ENCODE measurements around the gene HBG1.
"Not testable (repeated sequence)": the region's sequence is repeated elsewhere in the genome, so short reads cannot be mapped to it uniquely, and the experiment has no call there.

HBG1 gene

GRCh38 chr11:5276697-5277096 is 27.0 kb upstream of the HBG1 start:
- no peak for DNase-seq

GRCh38 chr11:5275369-5276110 is 25.9 kb upstream of the HBG1 start:
- DNase-seq: no peak

- DNase-seq: no peak
Measured at GRCh38 chr11:5274395-5274794, 24.7 kb upstream of the HBG1 start.

DNA sequence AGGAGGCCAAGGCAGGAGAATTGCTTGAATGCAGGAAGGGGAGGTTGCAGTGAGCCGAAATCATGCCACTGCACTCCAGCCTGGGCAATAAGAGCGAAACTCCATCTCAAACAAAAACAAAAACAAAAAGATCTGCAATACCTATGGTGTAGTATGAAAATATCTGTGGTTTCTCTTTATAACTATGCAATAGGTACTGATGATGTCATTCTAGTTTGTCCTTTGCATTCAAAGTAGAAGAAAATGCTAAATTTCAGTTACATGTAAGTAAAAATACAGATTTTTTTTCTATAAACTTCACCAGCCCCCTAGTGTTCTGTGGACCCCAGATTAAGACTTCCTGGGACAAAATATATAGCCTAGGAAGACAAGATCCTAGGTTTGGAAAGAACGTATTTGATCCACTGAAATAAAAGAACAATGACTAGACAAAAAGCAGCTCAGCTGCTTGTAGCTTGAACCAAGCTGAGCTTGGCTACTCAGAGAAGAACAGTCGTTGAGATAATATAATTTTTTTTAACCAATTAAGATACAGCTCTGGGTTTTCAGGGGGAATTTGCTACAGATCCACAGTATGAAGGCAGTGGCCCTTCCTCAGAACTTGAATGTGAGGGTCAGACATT is 22.8 kb upstream of the HBG1 start:
- DNase-seq: no peak

DNA sequence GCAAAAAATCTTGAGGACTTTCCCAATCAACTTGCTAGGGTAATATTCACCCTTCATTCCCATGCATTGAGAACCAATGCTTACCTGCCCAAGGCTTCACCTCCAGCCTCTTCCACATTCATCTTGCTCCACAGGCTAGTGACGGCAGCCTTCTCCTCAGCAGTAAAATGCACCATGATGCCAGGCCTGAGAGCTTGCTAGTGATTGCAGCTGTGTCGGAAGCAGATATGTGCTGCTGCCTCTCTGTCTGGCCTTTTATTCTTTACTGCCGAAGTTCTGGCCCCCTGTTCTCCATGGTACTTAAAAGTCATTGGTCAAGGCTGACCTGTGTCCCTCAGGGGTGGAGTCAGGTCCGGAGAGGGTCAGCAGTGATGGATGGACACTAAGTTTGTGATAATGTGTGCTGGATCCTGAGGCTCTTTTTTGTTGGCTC is 20.1 kb upstream of the HBG1 start, which contains the start of gene HBE1:
Gene HBE1 (minus strand): TSS at position 231 of the 433 bp plus-strand sequence. CDS start 55 bp downstream, at position 176.
- DNase-seq: no peak

- no peak for DNase-seq
Measured at GRCh38 chr11:5267033-5267563, 17.4 kb upstream of the HBG1 start.

DNA sequence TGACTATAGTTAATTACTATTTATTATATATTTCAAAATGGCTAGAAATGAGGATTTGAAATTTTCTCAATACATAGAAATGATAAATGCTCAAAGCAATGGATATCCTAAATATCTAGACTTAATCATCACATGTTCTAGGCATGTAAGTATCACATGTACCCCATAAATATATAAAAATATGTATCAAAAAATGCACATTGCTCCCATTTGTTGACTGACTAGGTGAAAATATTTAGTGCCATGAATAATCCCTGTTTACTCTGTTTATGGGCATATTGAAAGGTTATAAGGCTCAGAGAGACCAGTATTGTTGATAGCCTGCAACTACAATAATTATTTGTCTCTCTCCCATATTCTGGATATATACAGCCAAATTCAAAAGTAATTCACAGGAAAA is 17.0 kb upstream of the HBG1 start:
- no peak for DNase-seq

DNA sequence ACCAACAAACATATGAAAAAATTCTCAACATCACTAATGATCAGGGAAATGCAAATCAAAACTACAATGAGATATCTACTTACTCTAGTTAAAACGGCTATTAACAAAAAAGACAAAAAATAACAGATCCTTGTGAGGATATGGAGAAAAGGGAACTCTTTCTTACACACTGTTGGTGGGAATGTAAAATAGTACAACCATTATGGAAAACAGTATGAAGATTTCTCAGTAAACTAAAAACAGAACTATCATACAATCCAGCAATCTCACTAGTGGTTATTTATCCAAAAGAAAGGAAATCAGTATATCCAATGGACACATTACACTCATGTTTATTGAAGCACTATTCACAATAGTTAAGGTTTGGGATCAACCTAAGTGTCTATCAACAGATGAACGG is 16.2 kb upstream of the HBG1 start:
- no peak for DNase-seq

DNA sequence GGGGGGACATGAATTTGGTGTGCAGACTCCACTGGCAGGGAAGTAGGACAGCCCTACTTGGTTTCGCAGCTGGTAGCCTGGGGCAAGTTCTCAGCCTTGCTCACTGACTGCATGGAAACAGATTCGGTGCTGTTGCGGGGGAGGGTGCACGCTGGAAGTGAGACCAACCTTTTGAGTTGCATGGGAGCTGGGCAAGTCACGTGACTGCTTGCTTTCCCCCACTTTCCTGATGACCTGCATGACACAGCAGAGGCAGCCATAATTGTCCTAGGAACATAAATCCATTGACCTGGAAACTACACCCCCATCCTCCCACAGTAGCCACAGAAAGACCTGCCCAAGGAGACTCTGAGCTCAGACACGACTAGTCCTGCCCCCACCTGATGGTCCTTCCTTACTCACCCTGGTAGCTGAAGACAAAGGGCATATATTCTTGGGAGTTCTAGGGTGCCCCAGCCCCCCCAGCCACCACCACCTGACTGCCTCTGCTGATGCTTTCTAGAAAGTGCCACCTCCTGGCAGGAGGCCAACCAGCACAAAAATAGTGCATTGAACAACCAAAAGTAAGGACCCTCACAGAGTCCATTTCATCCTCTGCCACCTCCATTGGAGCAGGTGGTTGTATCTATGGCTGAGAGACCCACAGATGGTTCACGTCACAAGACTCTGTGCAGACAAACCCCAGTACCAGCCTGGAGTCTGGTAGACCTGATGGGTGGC is 9.0 kb upstream of the HBG1 start:
- no peak for DNase-seq

- DNase-seq: no peak
Measured at GRCh38 chr11:5257296-5257695, 7.6 kb upstream of the HBG1 start.

DNA sequence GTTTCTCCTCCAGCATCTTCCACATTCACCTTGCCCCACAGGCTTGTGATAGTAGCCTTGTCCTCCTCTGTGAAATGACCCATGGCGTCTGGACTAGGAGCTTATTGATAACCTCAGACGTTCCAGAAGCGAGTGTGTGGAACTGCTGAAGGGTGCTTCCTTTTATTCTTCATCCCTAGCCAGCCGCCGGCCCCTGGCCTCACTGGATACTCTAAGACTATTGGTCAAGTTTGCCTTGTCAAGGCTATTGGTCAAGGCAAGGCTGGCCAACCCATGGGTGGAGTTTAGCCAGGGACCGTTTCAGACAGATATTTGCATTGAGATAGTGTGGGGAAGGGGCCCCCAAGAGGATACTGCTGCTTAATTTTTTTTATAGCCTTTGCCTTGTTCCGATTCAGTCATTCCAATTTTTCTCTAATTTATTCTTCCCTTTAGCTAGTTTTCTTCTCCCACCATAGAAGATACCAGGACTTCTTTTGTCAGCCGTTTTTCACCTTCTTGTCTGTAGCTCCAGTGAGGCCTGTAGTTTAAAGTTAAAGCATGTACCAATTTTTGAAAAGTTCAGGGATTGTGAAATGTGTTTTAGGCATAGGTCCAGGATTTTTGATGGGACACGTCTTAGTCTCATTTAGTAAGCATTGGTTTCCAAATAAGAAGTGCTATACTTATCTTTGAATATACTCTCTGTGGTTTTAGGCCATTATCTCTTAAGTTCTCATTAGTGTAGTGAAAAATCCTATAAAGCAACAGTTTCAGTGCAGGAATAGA is 5.2 kb upstream of the HBG1 start, which contains the start of gene HBG2:
Gene HBG2 (minus strand): TSS at position 136 of the 768 bp plus-strand sequence. CDS start 53 bp downstream, at position 83.
- not testable (repeated sequence) for DNase-seq

DNA sequence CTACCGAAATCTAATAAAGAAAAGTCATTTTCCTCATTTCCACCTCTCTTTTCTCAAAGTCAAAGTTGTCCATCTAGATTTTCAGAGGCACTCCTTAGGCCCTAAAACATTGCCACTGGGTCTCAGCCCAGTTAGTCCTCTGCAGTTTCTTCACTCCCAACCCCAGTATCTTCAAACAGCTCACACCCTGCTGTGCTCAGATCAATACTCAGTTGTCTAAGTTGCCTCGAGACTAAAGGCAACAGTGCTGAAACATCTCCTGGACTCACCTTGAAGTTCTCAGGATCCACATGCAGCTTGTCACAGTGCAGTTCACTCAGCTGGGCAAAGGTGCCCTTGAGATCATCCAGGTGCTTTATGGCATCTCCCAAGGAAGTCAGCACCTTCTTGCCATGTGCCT is 4.4 kb upstream of the HBG1 start:
- not testable (repeated sequence) for DNase-seq

GRCh38 chr11:5253440-5253839 is 3.8 kb upstream of the HBG1 start:
- not testable (repeated sequence) for DNase-seq

GRCh38 chr11:5252919-5253265 is 3.2 kb upstream of the HBG1 start:
- no peak for DNase-seq

DNA sequence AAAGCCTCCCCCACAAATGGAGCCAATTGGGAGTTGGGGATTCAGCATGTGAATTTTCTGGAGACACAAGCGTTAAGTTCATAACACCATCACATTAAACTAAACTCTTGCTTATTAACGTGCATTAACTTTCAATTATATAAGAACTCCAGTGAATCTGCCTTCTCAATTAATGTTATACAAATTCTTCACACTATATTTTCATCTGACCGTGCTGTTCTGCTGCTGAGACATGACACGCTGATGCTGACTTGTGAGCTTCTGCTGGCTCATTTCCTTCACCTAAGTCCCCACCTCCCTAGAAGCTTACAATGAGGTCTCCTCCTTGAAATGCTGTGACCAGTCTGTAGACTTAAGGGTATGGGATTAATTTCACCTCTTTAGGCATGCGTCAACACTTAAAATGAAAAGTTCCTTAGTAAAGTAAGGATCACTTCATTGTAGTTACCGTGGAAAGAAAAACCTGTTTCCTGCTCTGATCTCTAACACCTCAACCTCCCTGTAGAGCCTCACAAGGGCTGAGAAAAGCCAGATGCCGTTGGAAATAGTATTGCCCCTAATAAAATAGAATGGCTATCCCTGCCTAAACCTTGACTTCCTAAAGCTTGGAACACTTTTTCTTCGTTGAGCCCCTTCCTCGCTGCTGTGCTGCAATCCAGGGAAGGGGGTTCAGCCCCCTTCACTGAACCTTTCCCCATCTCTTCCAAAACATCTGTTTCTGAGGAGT is 2.7 kb upstream of the HBG1 start:
- DNase-seq: no peak

DNA sequence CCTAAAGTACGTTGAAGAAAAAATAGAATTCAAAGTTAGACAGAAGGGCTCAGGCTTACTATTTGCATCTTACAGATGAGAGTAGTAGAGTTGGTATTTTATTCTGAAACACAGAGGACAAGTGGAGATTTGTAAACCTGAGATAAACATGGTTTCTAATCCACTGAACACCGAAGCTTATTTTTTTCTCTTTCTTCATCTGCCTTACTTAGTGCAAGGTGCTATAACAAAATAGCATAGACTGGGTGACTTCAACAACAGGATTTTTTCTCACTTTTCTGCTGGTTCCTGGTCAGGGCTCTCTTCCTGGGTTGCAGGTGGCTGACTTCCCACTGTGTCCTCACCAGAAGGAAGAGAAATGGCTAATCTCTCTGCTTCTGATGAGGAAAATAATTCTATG is 2.1 kb upstream of the HBG1 start:
- no peak for DNase-seq

GRCh38 chr11:5250543-5251204 is 1.0 kb upstream of the HBG1 start:
- DNase-seq: no peak

- DNase-seq: not testable (repeated sequence)
Measured at GRCh38 chr11:5248498-5248897, 1.2 kb downstream of the HBG1 start.

DNA sequence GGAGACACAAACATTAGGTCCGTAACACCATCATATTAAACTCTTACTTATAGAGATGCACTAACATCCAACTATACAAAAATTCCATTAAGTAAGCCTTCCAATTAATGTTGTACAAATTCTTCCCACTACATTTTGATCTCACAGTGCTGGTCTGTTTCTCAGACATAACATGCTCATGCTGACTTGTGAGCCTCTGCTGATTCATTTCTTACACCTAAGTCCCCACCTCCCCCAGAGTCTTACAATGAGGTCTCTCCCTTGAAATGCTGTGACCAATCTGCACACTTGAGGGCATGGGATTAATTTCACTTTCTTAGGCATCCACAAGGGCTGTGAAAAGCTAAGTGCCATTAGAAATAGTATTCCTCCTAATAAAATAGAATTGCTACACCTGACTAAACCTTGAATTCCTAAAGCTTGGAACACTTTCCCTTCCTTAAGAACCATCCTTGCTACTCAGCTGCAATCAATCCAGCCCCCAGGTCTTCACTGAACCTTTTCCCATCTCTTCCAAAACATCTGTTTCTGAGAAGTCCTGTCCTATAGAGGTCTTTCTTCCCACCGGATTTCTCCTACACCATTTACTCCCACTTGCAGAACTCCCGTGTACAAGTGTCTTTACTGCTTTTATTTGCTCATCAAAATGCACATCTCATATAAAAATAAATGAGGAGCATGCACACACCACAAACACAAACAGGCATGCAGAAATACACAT is 2.0 kb downstream of the HBG1 start:
- DNase-seq: no peak

GRCh38 chr11:5246772-5247471 is 2.7 kb downstream of the HBG1 start:
- DNase-seq: no peak

All from eye (tissue), 1 donor.